Liver (tissue), 9 donors: ENCODE results near the gene CFAP68. TPM values are rescaled to one million over a fixed set of nuclear protein-coding genes. Genes with fewer than 3 reads are reported as not detected.

Source experiments
- DNase-seq: peaks from one replicate; pipeline ENCODE4 v3.0.0-alpha.2; 2017; ENCODE audit warnings: low spot score
- H3K27ac ChIP-seq, 2 donors: one replicate each; pipeline ENCODE4 v1.7.0; 2013; ENCODE audit warnings: inconsistent platforms in 2 of 2, low read length in 2 of 2, control low read depth in 1 of 2, low read depth in 1 of 2, mild to moderate bottlenecking in 1 of 2
- H3K27me3 ChIP-seq, 4 donors: one replicate each; pipeline versions ENCODE4 v1.6.1 to v1.7.0; 2013; ENCODE audit warnings: low read length in 3 of 4, inconsistent platforms in 1 of 4, mild to moderate bottlenecking in 1 of 4, moderate library complexity in 1 of 4; ENCODE audit not compliant: control insufficient read depth in 4 of 4, insufficient read depth in 4 of 4
- H3K36me3 ChIP-seq, 4 donors: one replicate each; pipeline versions ENCODE4 v1.6.1 to v1.7.0; 2013; ENCODE audit warnings: low read length in 3 of 4, mild to moderate bottlenecking in 3 of 4, low read depth in 1 of 4, moderate library complexity in 1 of 4; ENCODE audit not compliant: control insufficient read depth in 4 of 4, insufficient read depth in 3 of 4
- H3K4me1 ChIP-seq, 4 donors: one replicate each; pipeline versions ENCODE4 v1.6.1 to v1.7.0; 2013; ENCODE audit warnings: low read length in 3 of 4, mild to moderate bottlenecking in 3 of 4, moderate library complexity in 1 of 4; ENCODE audit not compliant: control insufficient read depth in 4 of 4, insufficient read depth in 4 of 4
- H3K4me3 ChIP-seq, 3 donors: one replicate each; pipeline versions ENCODE4 v1.6.1 to v1.7.0; 2013; ENCODE audit warnings: low read length in 3 of 3, control low read depth in 1 of 3, low read depth in 1 of 3, mild to moderate bottlenecking in 1 of 3
- H3K9ac ChIP-seq, 2 donors: one replicate each; pipeline ENCODE4 v1.7.0; 2013; ENCODE audit warnings: low read length in 2 of 2, mild to moderate bottlenecking in 2 of 2, moderate library complexity in 2 of 2, control low read depth in 1 of 2, low read depth in 1 of 2
- H3K9me3 ChIP-seq, 4 donors: one replicate each; pipeline versions ENCODE4 v1.6.1 to v1.7.0; 2013; ENCODE audit warnings: low read length in 3 of 4; ENCODE audit not compliant: control insufficient read depth in 4 of 4
- EGR1 ChIP-seq, 2 donors: IDR thresholded peaks; 2 replicates each; pipeline ENCODE4 v1.6.1; 2016 to 2018; ENCODE audit warnings: antibody characterized with exemption in 2 of 2, low read depth in 2 of 2
- FOXA1 ChIP-seq: IDR thresholded peaks from 2 replicates; pipeline ENCODE4 v1.6.1; 2016; ENCODE audit warnings: antibody characterized with exemption
- FOXA2 ChIP-seq: IDR thresholded peaks from 2 replicates; pipeline ENCODE4 v1.6.1; 2016; ENCODE audit warnings: antibody characterized with exemption
- GABPA ChIP-seq, 2 donors: IDR thresholded peaks in 1 of 2; conservative IDR thresholded peaks in 1 of 2; 2 replicates each; pipeline ENCODE4 v1.6.1; 2016; ENCODE audit warnings: antibody characterized with exemption in 2 of 2, mild to moderate bottlenecking in 1 of 2, moderate library complexity in 1 of 2
- RAD21 ChIP-seq, 2 donors: IDR thresholded peaks; 2 replicates each; pipeline ENCODE4 v1.6.1; 2016; ENCODE audit warnings: antibody characterized with exemption in 2 of 2, mild to moderate bottlenecking in 2 of 2
- RXRA ChIP-seq, 2 donors: IDR thresholded peaks; 2 replicates each; pipeline ENCODE4 v1.6.1; 2017 to 2018; ENCODE audit warnings: antibody characterized with exemption in 2 of 2, mild to moderate bottlenecking in 1 of 2
- TAF1 ChIP-seq: conservative IDR thresholded peaks from 2 replicates; pipeline ENCODE4 v1.6.1; 2016; ENCODE audit warnings: antibody characterized with exemption, mild to moderate bottlenecking
- YY1 ChIP-seq: IDR thresholded peaks from 2 replicates; pipeline ENCODE4 v1.6.1; 2016; ENCODE audit warnings: antibody characterized with exemption, mild to moderate bottlenecking
- whole genome bisulfite sequencing: extraction: QIAGEN DNeasy Blood & Tissue Kit; methylation state at CpG from one replicate; pipeline ENCODE4 v1.1.7; 2013; 5-methylcytosine and 5-hydroxymethylcytosine counted together
- polyA plus RNA-seq, 2 donors: library from polyadenylated mRNA; stranded (reverse) in 1 of 2; unstranded in 1 of 2; fragments of 200-250 nt in 1 of 2; fragments of >200 nt in 1 of 2; fragmentation: Nextera tagmentation in 1 of 2; extraction: Ambion mirVana in 1 of 2; gene quantifications; one replicate each; pipeline versions ENCODE4 v1.2.1 to v1.2.3, GENCODE V29; 2013 to 2015
- total RNA-seq, 2 donors: library from RNA; depleted of rRNA; stranded (reverse); fragments of >200 nt; gene quantifications; one replicate each; pipeline ENCODE4 v1.2.3, GENCODE V29; 2014
- TF ChIP-seq, protein P1 (sequence below): IDR thresholded peaks from 2 replicates; pipeline ENCODE4 v1.6.1; 2016; ENCODE audit warnings: antibody characterized with exemption
- TF ChIP-seq, protein P2 (sequence below): IDR thresholded peaks from 2 replicates; pipeline ENCODE4 v1.6.1; 2016; ENCODE audit warnings: antibody characterized with exemption, mild to moderate bottlenecking
- TF ChIP-seq, protein P3 (sequence below): IDR thresholded peaks from 2 replicates; pipeline ENCODE4 v1.6.1; 2016; ENCODE audit warnings: antibody characterized with exemption
- donor health status: healthy.
- donor health status: healthy.
- donor health status: healthy.
- donor health status: healthy.
- donor health status: healthy.

The CFAP68 gene
- total and polyA plus RNA-seq, 4 donors, result 6.2 to 27.8 (median 13.8) TPM

DNA sequence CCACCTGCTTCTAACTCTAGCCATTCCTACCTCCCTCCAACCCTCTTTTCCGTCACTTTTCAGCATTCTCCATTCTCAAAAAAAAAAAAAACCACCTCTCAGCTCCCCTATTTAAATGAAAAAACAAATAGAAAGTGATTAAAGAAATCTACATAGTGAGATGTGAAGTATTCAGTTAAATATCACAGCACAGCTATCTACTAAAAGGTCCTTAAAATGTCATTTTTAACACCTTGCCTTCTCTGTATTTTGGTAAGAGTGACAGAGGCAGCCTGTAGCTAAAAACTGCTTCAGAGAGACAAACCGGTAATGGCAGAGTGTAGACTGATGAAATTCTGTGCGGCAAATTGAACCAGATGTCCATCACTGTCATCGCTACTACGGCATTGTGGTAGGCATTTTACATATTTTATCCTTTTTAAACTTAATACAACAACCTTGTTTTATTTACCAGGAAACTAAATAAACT is 7.6 kb upstream of the CFAP68 start:
- H3K9ac ChIP-seq, result peak overlapping the region; percentile 61 to 84
- no peak for DNase-seq
- WGBS, result 57% methylated on average over 5 of the region's 5 CpGs
- H3K36me3 ChIP-seq, result peaks cover 5 to 17% (median 7%) of the 10 kb centered on the region in 4 donors
- H3K4me3 ChIP-seq, result peak overlapping the region; percentile 80 to 94 (median 84)
- peak overlapping the region; percentile 59 to 95 for H3K27ac ChIP-seq
- TF ChIP-seq, protein P1, sequence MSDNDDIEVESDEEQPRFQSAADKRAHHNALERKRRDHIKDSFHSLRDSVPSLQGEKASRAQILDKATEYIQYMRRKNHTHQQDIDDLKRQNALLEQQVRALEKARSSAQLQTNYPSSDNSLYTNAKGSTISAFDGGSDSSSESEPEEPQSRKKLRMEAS, result no peak
- TF ChIP-seq, protein P2, sequence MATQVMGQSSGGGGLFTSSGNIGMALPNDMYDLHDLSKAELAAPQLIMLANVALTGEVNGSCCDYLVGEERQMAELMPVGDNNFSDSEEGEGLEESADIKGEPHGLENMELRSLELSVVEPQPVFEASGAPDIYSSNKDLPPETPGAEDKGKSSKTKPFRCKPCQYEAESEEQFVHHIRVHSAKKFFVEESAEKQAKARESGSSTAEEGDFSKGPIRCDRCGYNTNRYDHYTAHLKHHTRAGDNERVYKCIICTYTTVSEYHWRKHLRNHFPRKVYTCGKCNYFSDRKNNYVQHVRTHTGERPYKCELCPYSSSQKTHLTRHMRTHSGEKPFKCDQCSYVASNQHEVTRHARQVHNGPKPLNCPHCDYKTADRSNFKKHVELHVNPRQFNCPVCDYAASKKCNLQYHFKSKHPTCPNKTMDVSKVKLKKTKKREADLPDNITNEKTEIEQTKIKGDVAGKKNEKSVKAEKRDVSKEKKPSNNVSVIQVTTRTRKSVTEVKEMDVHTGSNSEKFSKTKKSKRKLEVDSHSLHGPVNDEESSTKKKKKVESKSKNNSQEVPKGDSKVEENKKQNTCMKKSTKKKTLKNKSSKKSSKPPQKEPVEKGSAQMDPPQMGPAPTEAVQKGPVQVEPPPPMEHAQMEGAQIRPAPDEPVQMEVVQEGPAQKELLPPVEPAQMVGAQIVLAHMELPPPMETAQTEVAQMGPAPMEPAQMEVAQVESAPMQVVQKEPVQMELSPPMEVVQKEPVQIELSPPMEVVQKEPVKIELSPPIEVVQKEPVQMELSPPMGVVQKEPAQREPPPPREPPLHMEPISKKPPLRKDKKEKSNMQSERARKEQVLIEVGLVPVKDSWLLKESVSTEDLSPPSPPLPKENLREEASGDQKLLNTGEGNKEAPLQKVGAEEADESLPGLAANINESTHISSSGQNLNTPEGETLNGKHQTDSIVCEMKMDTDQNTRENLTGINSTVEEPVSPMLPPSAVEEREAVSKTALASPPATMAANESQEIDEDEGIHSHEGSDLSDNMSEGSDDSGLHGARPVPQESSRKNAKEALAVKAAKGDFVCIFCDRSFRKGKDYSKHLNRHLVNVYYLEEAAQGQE, result peak; percentile 4
- TF ChIP-seq FOXA1 (no peak), TAF1 (no peak), FOXA2 (no peak), EGR1 (IDR thresholded peaks at IDR 0.05; ENCODE audit: low read depth in 2 of 2) (peak in 1 of 2 donors; percentile 7), RXRA (IDR thresholded peaks at IDR 0.05) (no peak), YY1 (peak; percentile 49), GABPA (IDR thresholded peaks at IDR 0.05 in 1 of 2, conservative IDR thresholded peaks at IDR 0.05 in 1 of 2) (no peak), RAD21 (IDR thresholded peaks at IDR 0.05) (no peak)
- TF ChIP-seq, protein P3, sequence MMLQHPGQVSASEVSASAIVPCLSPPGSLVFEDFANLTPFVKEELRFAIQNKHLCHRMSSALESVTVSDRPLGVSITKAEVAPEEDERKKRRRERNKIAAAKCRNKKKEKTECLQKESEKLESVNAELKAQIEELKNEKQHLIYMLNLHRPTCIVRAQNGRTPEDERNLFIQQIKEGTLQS, result no peak
- no peaks in the 10 kb centered on the region for H3K9me3 ChIP-seq
- no peaks in the 10 kb centered on the region for H3K27me3 ChIP-seq
- H3K4me1 ChIP-seq, result peaks cover 0 to 17% (median 13%) of the 10 kb centered on the region in 4 donors

DNA sequence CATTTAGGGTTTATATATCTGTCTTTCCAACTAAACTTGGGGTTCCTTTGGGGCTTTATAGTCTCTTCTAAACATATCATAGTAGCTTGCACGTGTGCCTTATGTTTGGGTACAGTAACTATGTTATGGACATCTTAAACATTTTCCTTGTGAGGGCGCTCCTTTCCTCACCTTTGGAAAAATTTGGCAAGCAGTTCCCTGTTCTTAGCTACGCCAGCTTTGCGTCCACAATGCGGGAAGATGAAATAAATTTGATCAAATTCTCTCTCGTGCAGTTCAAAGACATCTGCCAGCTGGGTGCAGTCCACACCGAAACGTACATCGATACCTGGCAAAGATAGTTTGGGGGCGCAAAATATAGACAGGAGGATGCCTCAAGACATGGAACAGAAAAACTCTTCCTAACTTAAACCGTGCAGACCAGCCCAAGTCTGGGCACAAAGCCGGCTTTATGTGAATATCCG is 924 bp upstream of the CFAP68 start:
- Histone ChIP-seq H3K27me3 (no peaks in the 10 kb centered on the region), H3K27ac (peak overlapping the region; percentile 80 to 82), H3K4me1 (peaks cover 0 to 7% (median 3%) of the 10 kb centered on the region in 4 donors), H3K9me3 (no peaks in the 10 kb centered on the region), H3K36me3 (peaks cover 0 to 9% (median 1%) of the 10 kb centered on the region in 4 donors), H3K9ac (peak overlapping the region; percentile 34 to 78), H3K4me3 (peak overlapping the region; percentile 53 to 77 (median 74))
- under 1% methylated on average over 13 of the region's 13 CpGs for WGBS
- DNase-seq, result no peak
- TF ChIP-seq, protein P2, result peak; percentile 37
- no peak for TF ChIP-seq YY1
